HepG2 (cell line): ENCODE measurements around the gene TMEM270. TPM values are rescaled to one million over a fixed set of nuclear protein-coding genes. Genes with fewer than 3 reads are reported as not detected.
A peak's percentile ranks its signal among the peaks of the same experiment; 100 is the strongest.

Source experiments
- CBX5 ChIP-seq: sonication (generic); formaldehyde crosslinking; IDR thresholded peaks from 2 replicates; pipeline ENCODE4 v1.4.0; 2020; ENCODE audit warnings: missing genetic modification reagents, borderline replicate concordance
- CCDC6 ChIP-seq: sonication (generic); formaldehyde crosslinking; IDR thresholded peaks from 2 replicates; pipeline ENCODE4 v1.8.1; 2022; ENCODE audit warnings: mild to moderate bottlenecking, missing genetic modification reagents, moderate library complexity
- GABPB1 ChIP-seq: IDR thresholded peaks from 2 replicates; pipeline ENCODE4 v1.6.1; 2016; ENCODE audit warnings: mild to moderate bottlenecking, missing genetic modification reagents, moderate library complexity, missing compliant biosample characterization
- HIVEP1 ChIP-seq: sonication (generic); formaldehyde crosslinking; IDR thresholded peaks from 2 replicates; pipeline ENCODE4 v1.4.0; 2020; ENCODE audit warnings: mild to moderate bottlenecking, missing genetic modification reagents
- KDM5A ChIP-seq: fragments of 200-600 bp; sonication (generic); IDR thresholded peaks from 2 replicates; pipeline ENCODE4 v1.7.0; 2018; ENCODE audit warnings: antibody characterized with exemption, mild to moderate bottlenecking, low read length, borderline replicate concordance
- KLF13 ChIP-seq: sonication (generic); formaldehyde crosslinking; IDR thresholded peaks from 2 replicates; pipeline ENCODE4 v1.4.0; 2020; ENCODE audit warnings: mild to moderate bottlenecking, missing genetic modification reagents
- NKX3-1 ChIP-seq: sonication (generic); formaldehyde crosslinking; IDR thresholded peaks from 2 replicates; pipeline ENCODE4 v1.5.0; 2020; ENCODE audit warnings: missing genetic modification reagents
- RBM39 ChIP-seq: fragments of 200-400 bp; formaldehyde crosslinking; IDR thresholded peaks from one replicate; pipeline ENCODE4 v1.6.1; 2018; ENCODE audit warnings: antibody characterized with exemption, mild to moderate bottlenecking, low read depth, low read length; ENCODE audit not compliant: poor library complexity, severe bottlenecking
- REPIN1 ChIP-seq: sonication (generic); formaldehyde crosslinking; IDR thresholded peaks from 2 replicates; pipeline ENCODE4 v1.8.0; 2022; ENCODE audit warnings: missing genetic modification reagents, low read depth, mild to moderate bottlenecking, borderline replicate concordance
- SALL1 ChIP-seq: sonication (generic); formaldehyde crosslinking; IDR thresholded peaks from 2 replicates; pipeline ENCODE4 v1.8.0; 2022; ENCODE audit warnings: mild to moderate bottlenecking, missing genetic modification reagents
- SMC3 ChIP-seq: IDR thresholded peaks from 2 replicates; pipeline ENCODE4 v1.6.1; 2011; ENCODE audit warnings: low read length, improper control_type of control experiment
- SOX13 ChIP-seq, 3 experiments: fragments of 450-650 bp in 1 of 3; sonication (generic) in 1 of 3; formaldehyde crosslinking in 1 of 3; IDR thresholded peaks in 2 of 3; conservative IDR thresholded peaks in 1 of 3; 2 replicates each; pipeline versions ENCODE4 v1.5.0 to v1.6.1; 2016 to 2020; ENCODE audit warnings: antibody characterized with exemption in 1 of 3, mild to moderate bottlenecking in 1 of 3, missing compliant biosample characterization in 1 of 3, missing genetic modification reagents in 1 of 3, moderate library complexity in 1 of 3
- TEAD2 ChIP-seq: sonication (generic); formaldehyde crosslinking; IDR thresholded peaks from 2 replicates; pipeline ENCODE4 v1.9.0; 2021; ENCODE audit warnings: missing genetic modification reagents
- ZFY ChIP-seq: sonication (generic); formaldehyde crosslinking; IDR thresholded peaks from 2 replicates; pipeline ENCODE4 v1.4.0; 2020; ENCODE audit warnings: missing genetic modification reagents
- ZKSCAN1 ChIP-seq: fragments of 150-350 bp; IDR thresholded peaks from 2 replicates; pipeline ENCODE4 v1.6.1; 2014; ENCODE audit warnings: low read length
- ZNF326 ChIP-seq: sonication (generic); formaldehyde crosslinking; IDR thresholded peaks from 2 replicates; pipeline ENCODE4 v1.4.0; 2020; ENCODE audit warnings: missing genetic modification reagents, borderline replicate concordance
- ZNF333 ChIP-seq: sonication (generic); formaldehyde crosslinking; IDR thresholded peaks from 2 replicates; pipeline ENCODE4 v1.4.0; 2020; ENCODE audit warnings: mild to moderate bottlenecking, missing genetic modification reagents, borderline replicate concordance
- ZNF367 ChIP-seq: sonication (generic); formaldehyde crosslinking; IDR thresholded peaks from 2 replicates; pipeline ENCODE4 v1.4.0; 2020; ENCODE audit warnings: missing genetic modification reagents, borderline replicate concordance
- ZSCAN29 ChIP-seq: sonication (generic); formaldehyde crosslinking; conservative IDR thresholded peaks from 2 replicates; pipeline ENCODE4 v1.4.0; 2020; ENCODE audit warnings: mild to moderate bottlenecking, missing genetic modification reagents
- polyA plus RNA-seq, 8 experiments: library from polyadenylated mRNA; depleted of rRNA in 3 of 8; stranded (reverse) in 7 of 8; unstranded in 1 of 8; fragments of >200 nt; fragmentation: Illumina TruSeq in 4 of 8; extraction: Trizol in 4 of 8; gene quantifications; 2 replicates each; pipeline versions ENCODE4 v1.2.1 to v1.2.3, GENCODE V29; 2011 to 2016; ENCODE audit warnings: low read depth in 4 of 8, missing spikeins in 1 of 8, mixed read lengths in 1 of 8; ENCODE audit not compliant: insufficient read depth in 1 of 8
- total RNA-seq, 5 experiments: library from RNA; depleted of rRNA; stranded (reverse); fragments of >200 nt; fragmentation: Illumina TruSeq; extraction: Trizol; gene quantifications; 2 replicates each; pipeline ENCODE4 v1.2.3, GENCODE V29; 2016; ENCODE audit warnings: low read depth in 1 of 5
- TF ChIP-seq, protein P1 (sequence below): sonication (generic); formaldehyde crosslinking; IDR thresholded peaks from 2 replicates; pipeline ENCODE4 v1.4.0; 2020; ENCODE audit warnings: missing genetic modification reagents, mild to moderate bottlenecking, borderline replicate concordance
- TF ChIP-seq, protein P2 (sequence below): sonication (generic); formaldehyde crosslinking; IDR thresholded peaks from 2 replicates; pipeline ENCODE4 v1.8.0; 2022; ENCODE audit warnings: missing genetic modification reagents, low read depth, mild to moderate bottlenecking, borderline replicate concordance
- TF ChIP-seq, protein P3 (sequence below): sonication (generic); formaldehyde crosslinking; IDR thresholded peaks from 2 replicates; pipeline ENCODE4 v1.8.0; 2023; ENCODE audit warnings: mild to moderate bottlenecking, missing genetic modification reagents
- TF ChIP-seq, protein P4 (sequence below): sonication (generic); formaldehyde crosslinking; IDR thresholded peaks from 2 replicates; pipeline ENCODE4 v1.4.0; 2020; ENCODE audit warnings: missing genetic modification reagents, borderline replicate concordance

Gene TMEM270
- total and polyA plus RNA-seq, 2 of the 13 experiments (the other 11 are each of a cell fraction or from before 2014, with no cell fraction given) = not detected

DNA sequence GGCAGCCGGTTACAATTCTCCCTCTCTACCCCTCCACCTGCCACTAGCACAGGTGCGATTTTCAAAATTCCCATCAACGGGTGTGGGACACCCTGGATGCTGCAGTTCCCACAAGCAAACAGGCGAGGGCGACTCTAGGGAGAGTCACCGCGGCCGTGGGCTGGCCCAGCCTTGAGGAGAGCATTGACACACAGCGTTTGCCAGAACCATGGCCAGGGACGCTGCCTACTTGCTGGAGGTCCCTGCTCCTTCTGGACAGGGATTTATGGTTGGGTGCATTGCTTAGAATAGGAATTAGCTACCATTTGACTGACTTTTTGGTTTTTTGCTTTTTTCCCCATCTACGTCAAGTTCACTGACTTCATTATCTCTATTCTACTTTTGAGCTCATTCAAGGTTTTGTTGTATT, 49.2 kb upstream of the TMEM270 start (continued):
- TF ChIP-seq KLF13 (CRISPR knock-in tag) (no peak), ZNF367 (CRISPR knock-in tag) (no peak), RBM39 (peak; percentile 45), ZKSCAN1 (no peak), ZFY (CRISPR knock-in tag) (peak; percentile 29; the same call in 1 of the 2 replicates), SMC3 (peak; percentile 86), KDM5A (no peak), NKX3-1 (no peak), REPIN1 (CRISPR knock-in tag) (peak; percentile 45; the same call in 1 of the 2 replicates), CCDC6 (CRISPR knock-in tag) (no peak), SOX13 (IDR thresholded peaks at IDR 0.05) (no peak), SOX13 (CRISPR knock-in tag; conservative IDR thresholded peaks at IDR 0.05 in 1 of 2, IDR thresholded peaks at IDR 0.05 in 1 of 2) (no peak), CBX5 (peak; percentile 54; the same call in 1 of the 2 replicates), ZNF326 (CRISPR knock-in tag) (no peak), ZNF333 (CRISPR knock-in tag) (no peak), GABPB1 (0 out of 2 replicates have a peak, but pooled peaks have one; percentile 19), SALL1 (CRISPR knock-in tag) (peak; percentile 53; the same call in 1 of the 2 replicates), ZSCAN29 (CRISPR knock-in tag) (no peak), TEAD2 (no peak), HIVEP1 (CRISPR knock-in tag) (no peak)
- TF ChIP-seq, protein P1, sequence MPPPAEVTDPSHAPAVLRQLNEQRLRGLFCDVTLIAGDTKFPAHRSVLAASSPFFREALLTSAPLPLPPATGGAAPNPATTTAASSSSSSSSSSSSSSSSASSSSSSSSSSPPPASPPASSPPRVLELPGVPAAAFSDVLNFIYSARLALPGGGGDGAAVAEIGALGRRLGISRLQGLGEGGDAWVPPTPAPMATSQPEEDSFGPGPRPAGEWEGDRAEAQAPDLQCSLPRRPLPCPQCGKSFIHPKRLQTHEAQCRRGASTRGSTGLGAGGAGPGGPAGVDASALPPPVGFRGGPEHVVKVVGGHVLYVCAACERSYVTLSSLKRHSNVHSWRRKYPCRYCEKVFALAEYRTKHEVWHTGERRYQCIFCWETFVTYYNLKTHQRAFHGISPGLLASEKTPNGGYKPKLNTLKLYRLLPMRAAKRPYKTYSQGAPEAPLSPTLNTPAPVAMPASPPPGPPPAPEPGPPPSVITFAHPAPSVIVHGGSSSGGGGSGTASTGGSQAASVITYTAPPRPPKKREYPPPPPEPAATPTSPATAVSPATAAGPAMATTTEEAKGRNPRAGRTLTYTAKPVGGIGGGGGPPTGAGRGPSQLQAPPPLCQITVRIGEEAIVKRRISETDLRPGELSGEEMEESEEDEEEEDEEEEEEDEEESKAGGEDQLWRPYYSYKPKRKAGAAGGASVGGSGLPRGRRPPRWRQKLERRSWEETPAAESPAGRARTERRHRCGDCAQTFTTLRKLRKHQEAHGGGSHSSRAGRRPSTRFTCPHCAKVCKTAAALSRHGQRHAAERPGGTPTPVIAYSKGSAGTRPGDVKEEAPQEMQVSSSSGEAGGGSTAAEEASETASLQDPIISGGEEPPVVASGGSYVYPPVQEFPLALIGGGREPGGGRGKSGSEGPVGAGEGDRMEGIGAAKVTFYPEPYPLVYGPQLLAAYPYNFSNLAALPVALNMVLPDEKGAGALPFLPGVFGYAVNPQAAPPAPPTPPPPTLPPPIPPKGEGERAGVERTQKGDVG (CRISPR knock-in tag) = no peak
- TF ChIP-seq, protein P2, sequence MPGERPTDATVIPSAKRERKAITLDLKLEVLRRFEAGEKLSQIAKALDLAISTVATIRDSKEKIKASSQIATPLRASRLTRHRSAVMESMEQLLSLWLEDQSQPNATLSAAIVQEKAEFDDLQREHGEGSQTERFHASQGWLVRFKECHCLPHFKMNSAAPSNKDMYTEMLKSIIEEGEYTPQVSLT (CRISPR knock-in tag) = no peak
- TF ChIP-seq, protein P3, sequence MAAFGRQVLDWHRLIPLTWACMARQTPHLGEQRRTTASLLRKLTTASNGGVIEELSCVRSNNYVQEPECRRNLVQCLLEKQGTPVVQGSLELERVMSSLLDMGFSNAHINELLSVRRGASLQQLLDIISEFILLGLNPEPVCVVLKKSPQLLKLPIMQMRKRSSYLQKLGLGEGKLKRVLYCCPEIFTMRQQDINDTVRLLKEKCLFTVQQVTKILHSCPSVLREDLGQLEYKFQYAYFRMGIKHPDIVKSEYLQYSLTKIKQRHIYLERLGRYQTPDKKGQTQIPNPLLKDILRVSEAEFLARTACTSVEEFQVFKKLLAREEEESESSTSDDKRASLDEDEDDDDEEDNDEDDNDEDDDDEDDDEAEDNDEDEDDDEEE = no peak
- TF ChIP-seq, protein P4, sequence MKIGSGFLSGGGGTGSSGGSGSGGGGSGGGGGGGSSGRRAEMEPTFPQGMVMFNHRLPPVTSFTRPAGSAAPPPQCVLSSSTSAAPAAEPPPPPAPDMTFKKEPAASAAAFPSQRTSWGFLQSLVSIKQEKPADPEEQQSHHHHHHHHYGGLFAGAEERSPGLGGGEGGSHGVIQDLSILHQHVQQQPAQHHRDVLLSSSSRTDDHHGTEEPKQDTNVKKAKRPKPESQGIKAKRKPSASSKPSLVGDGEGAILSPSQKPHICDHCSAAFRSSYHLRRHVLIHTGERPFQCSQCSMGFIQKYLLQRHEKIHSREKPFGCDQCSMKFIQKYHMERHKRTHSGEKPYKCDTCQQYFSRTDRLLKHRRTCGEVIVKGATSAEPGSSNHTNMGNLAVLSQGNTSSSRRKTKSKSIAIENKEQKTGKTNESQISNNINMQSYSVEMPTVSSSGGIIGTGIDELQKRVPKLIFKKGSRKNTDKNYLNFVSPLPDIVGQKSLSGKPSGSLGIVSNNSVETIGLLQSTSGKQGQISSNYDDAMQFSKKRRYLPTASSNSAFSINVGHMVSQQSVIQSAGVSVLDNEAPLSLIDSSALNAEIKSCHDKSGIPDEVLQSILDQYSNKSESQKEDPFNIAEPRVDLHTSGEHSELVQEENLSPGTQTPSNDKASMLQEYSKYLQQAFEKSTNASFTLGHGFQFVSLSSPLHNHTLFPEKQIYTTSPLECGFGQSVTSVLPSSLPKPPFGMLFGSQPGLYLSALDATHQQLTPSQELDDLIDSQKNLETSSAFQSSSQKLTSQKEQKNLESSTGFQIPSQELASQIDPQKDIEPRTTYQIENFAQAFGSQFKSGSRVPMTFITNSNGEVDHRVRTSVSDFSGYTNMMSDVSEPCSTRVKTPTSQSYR = no peak
